Measurements from ENCODE around the gene CRABP1.

CRABP1 gene

GRCh38 chr15:78299101-78299930, 40.8 kb upstream of the CRABP1 start, which contains the start of gene SKIC8 (continued):
- TF ChIP-seq ZNF639 (tag by site-specific recombination; IDR thresholded peaks at IDR 0.05): peak; percentile 33; the same call in 1 of the 2 replicates
- no peak for TF ChIP-seq ZNF621 (tag by site-specific recombination; IDR thresholded peaks at IDR 0.05)
- no peak for TF ChIP-seq PRDM6 (tag by site-specific recombination; IDR thresholded peaks at IDR 0.05)
- no peak for TF ChIP-seq ZNF677 (tag by site-specific recombination; IDR thresholded peaks at IDR 0.05)
- no peak for TF ChIP-seq ZBTB10 (tag by site-specific recombination; IDR thresholded peaks at IDR 0.05)
- TF ChIP-seq KLF8 (tag by site-specific recombination; IDR thresholded peaks at IDR 0.05): peak; percentile 71; the same call in 1 of the 2 replicates
- TF ChIP-seq ZEB2 (tag by site-specific recombination; IDR thresholded peaks at IDR 0.05): peak; percentile 80
- TF ChIP-seq ZNF23 (tag by site-specific recombination; IDR thresholded peaks at IDR 0.05; ENCODE audit: borderline replicate concordance): no peak
- peak; percentile 82; the same call in 1 of the 2 replicates for TF ChIP-seq ZFP37 (tag by site-specific recombination; IDR thresholded peaks at IDR 0.05)
- peak; percentile 32; the same call in 1 of the 2 replicates for TF ChIP-seq ZBTB44 (tag by site-specific recombination; IDR thresholded peaks at IDR 0.05)
- TF ChIP-seq ZNF777 (tag by site-specific recombination; IDR thresholded peaks at IDR 0.05; ENCODE audit: borderline replicate concordance): peak; percentile 90
- no peak for TF ChIP-seq ZNF488 (tag by site-specific recombination; IDR thresholded peaks at IDR 0.05)
- peak; percentile 93 for TF ChIP-seq ZNF2 (tag by site-specific recombination; IDR thresholded peaks at IDR 0.05)
- no peak for TF ChIP-seq ZNF558 (tag by site-specific recombination; IDR thresholded peaks at IDR 0.05)
- no peak for TF ChIP-seq ZNF184 (tag by site-specific recombination; IDR thresholded peaks at IDR 0.05)
- no peak for TF ChIP-seq ZNF16 (tag by site-specific recombination; IDR thresholded peaks at IDR 0.05; ENCODE audit: low read depth)
- TF ChIP-seq ZNF394 (tag by site-specific recombination; IDR thresholded peaks at IDR 0.05; ENCODE audit: borderline replicate concordance): no peak; the same call in 1 of the 2 replicates
- no peak for TF ChIP-seq ZNF155 (tag by site-specific recombination; IDR thresholded peaks at IDR 0.05)
- TF ChIP-seq, protein P1, sequence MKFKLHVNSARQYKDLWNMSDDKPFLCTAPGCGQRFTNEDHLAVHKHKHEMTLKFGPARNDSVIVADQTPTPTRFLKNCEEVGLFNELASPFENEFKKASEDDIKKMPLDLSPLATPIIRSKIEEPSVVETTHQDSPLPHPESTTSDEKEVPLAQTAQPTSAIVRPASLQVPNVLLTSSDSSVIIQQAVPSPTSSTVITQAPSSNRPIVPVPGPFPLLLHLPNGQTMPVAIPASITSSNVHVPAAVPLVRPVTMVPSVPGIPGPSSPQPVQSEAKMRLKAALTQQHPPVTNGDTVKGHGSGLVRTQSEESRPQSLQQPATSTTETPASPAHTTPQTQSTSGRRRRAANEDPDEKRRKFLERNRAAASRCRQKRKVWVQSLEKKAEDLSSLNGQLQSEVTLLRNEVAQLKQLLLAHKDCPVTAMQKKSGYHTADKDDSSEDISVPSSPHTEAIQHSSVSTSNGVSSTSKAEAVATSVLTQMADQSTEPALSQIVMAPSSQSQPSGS (tag by site-specific recombination; IDR thresholded peaks at IDR 0.05; ENCODE audit: low read depth): no peak
- TF ChIP-seq ZNF18 (tag by site-specific recombination; IDR thresholded peaks at IDR 0.05): no peak
- TF ChIP-seq SETDB1 (IDR thresholded peaks at IDR 0.05; ENCODE audit: insufficient read length, low read length): no peak
- no peak; the same call in 1 of the 2 replicates for TF ChIP-seq GLIS1 (tag by site-specific recombination; IDR thresholded peaks at IDR 0.05)
- no peak for TF ChIP-seq ZNF24 (tag by site-specific recombination; IDR thresholded peaks at IDR 0.05)
- no peak for TF ChIP-seq ZFP69B (tag by site-specific recombination; IDR thresholded peaks at IDR 0.05)
- TF ChIP-seq ZNF341 (tag by site-specific recombination; IDR thresholded peaks at IDR 0.05; ENCODE audit: low read depth): 0 out of 2 replicates have a peak, but pooled peaks have one; percentile 42
- no peak for TF ChIP-seq ZNF112 (tag by site-specific recombination; IDR thresholded peaks at IDR 0.05)
- TF ChIP-seq ZNF366 (tag by site-specific recombination; conservative IDR thresholded peaks at IDR 0.05): 0 out of 2 replicates have a peak, but pooled peaks have one; percentile 28
- no peak for TF ChIP-seq SALL2 (tag by site-specific recombination; IDR thresholded peaks at IDR 0.05; ENCODE audit: borderline replicate concordance)

All from HEK293 (cell line).